Measurements from ENCODE around the gene IQCE.
"Not testable (repeated sequence)": the region's sequence is repeated elsewhere in the genome, so short reads cannot be mapped to it uniquely, and the experiment has no call there.

IQCE gene

GRCh38 chr7:2544541-2545188 is 14.1 kb upstream of the IQCE start:
- no peak for DNase-seq (ENCODE audit: low read depth in 1 of 2, low spot score in 1 of 2)
- in situ Hi-C loops (cut with HindIII; ENCODE audit: low pct_unique_long_range_greater_than_20kb, low sequenced_read_pairs) = no loop called here
- TF ChIP-seq JUND (IDR thresholded peaks at IDR 0.05; ENCODE audit: low read depth) = no peak

- in situ Hi-C loops (cut with HindIII; ENCODE audit: low pct_unique_long_range_greater_than_20kb, low sequenced_read_pairs) = no loop called here
- DNase-seq (ENCODE audit: low read depth in 1 of 2, low spot score in 1 of 2) = no peak
- TF ChIP-seq JUND (IDR thresholded peaks at IDR 0.05; ENCODE audit: low read depth) = no peak
Observed at GRCh38 chr7:2545746-2546425, 12.9 kb upstream of the IQCE start.

DNA sequence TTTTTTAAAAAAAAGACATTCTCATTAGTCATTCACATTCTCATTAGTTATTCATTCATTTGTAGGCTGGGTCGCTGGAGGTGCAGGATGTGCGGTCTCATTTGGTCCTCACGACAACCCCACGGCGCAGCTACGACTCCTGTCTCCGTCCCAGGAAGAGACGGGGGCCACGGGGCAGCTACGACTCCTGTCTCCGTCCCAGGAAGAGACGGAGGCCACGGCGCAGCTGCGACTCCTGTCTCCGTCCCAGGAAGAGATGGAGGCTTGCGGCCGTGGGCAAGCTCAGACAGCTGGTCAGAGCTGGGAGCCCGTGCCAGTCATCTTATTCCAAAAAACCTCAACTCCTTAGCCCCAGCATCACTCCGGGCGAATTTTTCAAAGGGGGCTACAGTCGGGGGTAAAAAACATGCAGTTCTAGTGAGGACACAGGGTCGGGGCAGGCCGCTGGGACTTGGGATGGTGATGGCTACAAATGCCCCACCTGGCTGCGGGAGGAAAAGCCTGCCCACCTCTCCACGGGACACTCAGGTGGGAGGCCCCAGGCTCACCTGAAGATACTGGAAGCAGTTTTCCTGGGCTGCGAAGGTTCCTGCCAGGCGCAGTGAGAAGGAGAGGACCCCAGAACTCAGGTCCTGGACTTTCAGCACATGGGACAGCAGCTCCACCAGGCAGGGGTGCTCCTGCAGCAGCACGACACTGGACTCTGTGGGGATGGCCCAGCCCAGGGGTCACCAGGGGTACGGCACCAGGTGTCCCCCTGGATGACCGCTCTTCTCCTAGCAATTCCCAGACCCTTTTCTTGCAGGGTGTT is 11.8 kb upstream of the IQCE start:
- in situ Hi-C loops (cut with HindIII; ENCODE audit: low pct_unique_long_range_greater_than_20kb, low sequenced_read_pairs) = no loop called here
- no peak for TF ChIP-seq JUND (IDR thresholded peaks at IDR 0.05; ENCODE audit: low read depth)
- DNase-seq (ENCODE audit: low read depth in 1 of 2, low spot score in 1 of 2) = no peak

DNA sequence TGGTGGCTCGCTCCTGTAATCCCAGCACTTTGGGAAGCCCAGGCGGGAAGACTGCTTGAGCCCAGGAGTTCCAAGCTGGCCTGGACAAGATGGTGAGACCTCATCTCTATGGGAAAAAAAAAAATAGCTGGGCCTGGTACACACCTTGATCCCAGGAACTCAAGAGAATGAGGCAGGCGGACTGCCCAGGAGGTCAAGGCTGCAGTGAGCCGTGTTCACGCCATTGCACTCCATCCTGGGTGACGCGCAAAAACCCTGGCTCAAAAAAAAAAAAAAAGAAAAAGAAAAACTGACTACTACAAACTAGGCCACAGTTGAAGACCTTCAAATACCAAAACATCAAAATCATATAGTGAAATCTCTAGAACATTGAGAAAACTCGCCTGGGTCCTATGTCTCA is 7.4 kb upstream of the IQCE start:
- in situ Hi-C loops (cut with HindIII; ENCODE audit: low pct_unique_long_range_greater_than_20kb, low sequenced_read_pairs) = no loop called here
- no peak for TF ChIP-seq JUND (IDR thresholded peaks at IDR 0.05; ENCODE audit: low read depth)
- DNase-seq (ENCODE audit: low read depth in 1 of 2, low spot score in 1 of 2) = no peak

DNA sequence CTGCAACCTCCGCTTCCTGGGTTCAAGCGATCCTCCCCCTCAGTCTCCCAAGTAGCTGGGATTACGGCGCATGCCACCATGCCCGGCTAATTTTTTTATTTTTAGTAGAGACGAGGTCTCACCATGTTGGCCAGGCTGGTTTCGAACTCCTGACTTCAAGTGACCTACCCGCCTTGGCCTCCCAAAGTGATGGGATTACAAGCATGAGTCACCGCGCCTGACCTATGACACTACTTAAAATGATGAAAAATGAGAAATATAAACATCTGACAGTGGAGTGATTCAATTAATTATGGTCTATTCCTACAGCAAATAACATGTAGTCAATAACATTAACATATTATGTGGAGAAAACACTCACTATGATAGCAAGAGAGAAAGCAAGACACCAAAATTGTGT is 5.7 kb upstream of the IQCE start:
- no peak for DNase-seq (ENCODE audit: low read depth in 1 of 2, low spot score in 1 of 2)
- in situ Hi-C loops (cut with HindIII; ENCODE audit: low pct_unique_long_range_greater_than_20kb, low sequenced_read_pairs) = no loop called here
- TF ChIP-seq JUND (IDR thresholded peaks at IDR 0.05; ENCODE audit: low read depth) = no peak

DNA sequence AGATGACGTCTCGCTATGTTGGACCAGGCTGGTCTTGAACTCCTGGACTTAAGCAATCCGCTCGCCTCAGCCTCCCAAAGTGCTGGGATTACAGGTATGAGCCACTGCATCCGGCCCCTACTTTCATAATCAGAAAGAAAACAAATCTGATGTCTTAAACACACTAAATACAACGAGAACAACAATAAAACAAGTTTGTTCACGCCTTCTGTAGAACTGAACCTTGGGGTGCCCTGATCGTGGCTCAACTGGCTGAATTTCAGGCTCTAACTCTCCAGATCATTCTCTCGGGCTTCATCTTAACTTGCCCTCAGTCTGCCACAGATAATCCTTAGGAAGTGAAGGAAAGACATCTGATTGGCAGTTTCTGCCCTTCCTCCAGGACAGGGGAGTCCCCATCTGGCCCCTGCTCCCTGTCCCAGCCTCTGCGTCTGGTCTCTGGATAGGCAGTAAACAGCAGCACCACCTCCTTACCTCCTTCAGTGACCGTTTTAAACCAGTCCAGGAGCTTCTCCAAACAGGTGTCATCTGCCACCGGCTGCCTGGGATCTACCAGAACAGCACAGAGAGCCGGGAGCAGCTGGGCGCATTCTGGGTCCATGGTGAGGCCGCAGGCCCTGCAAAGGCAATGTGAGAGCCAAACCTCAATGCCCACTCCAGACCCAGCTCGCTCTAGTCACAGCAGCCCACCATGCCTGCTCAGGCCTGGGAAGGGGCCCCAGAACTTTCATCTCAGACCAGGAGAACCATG is 4.8 kb upstream of the IQCE start:
- TF ChIP-seq JUND (IDR thresholded peaks at IDR 0.05; ENCODE audit: low read depth) = no peak
- DNase-seq (ENCODE audit: low read depth in 1 of 2, low spot score in 1 of 2) = peak in 1 of 2 experiments; percentile 58
- in situ Hi-C loops (cut with HindIII; ENCODE audit: low pct_unique_long_range_greater_than_20kb, low sequenced_read_pairs) = no loop called here

GRCh38 chr7:2554661-2555111 is 4.1 kb upstream of the IQCE start:
- DNase-seq (ENCODE audit: low read depth in 1 of 2, low spot score in 1 of 2) = no peak
- in situ Hi-C loops (cut with HindIII; ENCODE audit: low pct_unique_long_range_greater_than_20kb, low sequenced_read_pairs) = no loop called here
- no peak for TF ChIP-seq JUND (IDR thresholded peaks at IDR 0.05; ENCODE audit: low read depth)

DNA sequence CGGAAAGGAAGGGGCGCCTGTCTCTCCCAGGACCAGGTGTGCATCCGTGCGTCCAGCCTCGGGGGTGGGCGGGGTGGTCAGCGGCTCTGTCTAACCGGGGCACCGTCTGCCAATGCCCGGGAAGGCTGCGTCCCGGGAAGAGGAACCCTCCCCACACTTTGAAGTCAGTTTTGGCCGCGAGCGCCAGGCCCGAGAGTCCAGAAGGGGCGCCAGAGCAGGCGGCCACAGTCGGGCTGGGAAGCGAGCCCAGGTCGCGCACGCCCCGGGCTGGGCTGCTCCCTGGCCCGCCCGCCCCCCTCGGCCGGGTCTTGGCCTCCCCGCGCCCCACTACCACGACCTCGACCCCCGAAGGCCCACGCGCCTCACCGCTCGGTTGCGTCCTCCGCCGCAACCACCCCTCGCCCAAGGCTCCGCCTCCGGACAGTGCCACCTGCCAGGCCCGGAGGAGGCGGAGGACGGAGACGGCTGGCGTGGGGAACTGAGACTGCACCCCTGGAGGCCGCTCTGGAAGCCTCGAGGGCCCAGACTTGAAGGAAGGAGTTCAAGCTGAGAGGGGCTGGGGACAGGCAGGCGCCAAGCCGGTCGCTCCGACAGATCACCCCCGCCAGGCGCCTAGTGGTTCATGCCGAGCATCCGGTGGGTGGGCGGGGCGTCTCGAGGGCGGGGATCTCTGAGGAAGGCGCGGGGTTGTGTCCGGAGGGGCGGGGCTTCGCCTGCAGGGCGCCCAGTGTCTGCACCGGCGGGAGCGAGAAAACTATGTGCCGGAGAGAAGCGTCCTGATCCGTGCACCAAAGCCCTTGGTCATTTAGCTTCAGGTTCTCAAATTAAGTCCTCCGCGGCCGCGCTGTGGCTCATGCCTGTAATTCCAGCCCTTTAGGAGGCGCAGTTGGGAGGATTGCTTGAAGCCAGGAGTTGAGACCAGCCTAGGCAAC is 3.4 kb upstream of the IQCE start, which contains the start of gene BRAT1:
Gene BRAT1 (minus strand): TSS at position 404 of the 932 bp plus-strand sequence. CDS start 1,093 bp downstream, outside the sequence.
- in situ Hi-C loops (cut with HindIII; ENCODE audit: low pct_unique_long_range_greater_than_20kb, low sequenced_read_pairs) = no loop called here
- TF ChIP-seq JUND (IDR thresholded peaks at IDR 0.05; ENCODE audit: low read depth) = no peak
- DNase-seq (ENCODE audit: low read depth in 1 of 2, low spot score in 1 of 2) = peak; percentile 97 to 98

GRCh38 chr7:2559283-2559950 is 638 bp downstream of the IQCE start:
- in situ Hi-C loops (cut with HindIII; ENCODE audit: low pct_unique_long_range_greater_than_20kb, low sequenced_read_pairs) = no loop called here
- peak in 1 of 2 experiments; percentile 63 for DNase-seq (ENCODE audit: low read depth in 1 of 2, low spot score in 1 of 2)
- no peak for TF ChIP-seq JUND (IDR thresholded peaks at IDR 0.05; ENCODE audit: low read depth)

DNA sequence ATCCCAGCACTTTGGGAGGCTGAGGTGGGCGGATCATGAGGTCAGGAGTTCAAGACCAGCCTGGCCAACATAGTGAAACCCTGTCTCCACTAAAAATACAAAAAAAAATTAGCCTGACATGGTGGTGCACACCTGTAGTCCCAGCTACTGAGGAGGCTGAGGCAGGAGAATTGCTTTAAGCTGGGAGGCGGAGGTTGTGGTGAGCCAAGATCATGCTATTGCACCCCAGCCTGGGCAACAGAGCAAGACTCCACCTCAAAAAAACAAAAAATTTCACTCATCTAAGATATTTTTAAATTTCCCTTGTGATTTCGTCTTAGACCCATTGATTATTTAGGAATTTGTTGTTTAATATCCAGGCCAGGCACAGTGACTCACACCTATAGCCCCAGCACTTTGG is 5.2 kb downstream of the IQCE start:
- in situ Hi-C loops (cut with HindIII; ENCODE audit: low pct_unique_long_range_greater_than_20kb, low sequenced_read_pairs); DNase-seq (ENCODE audit: low read depth in 1 of 2, low spot score in 1 of 2): not testable (repeated sequence)

- no peak for TF ChIP-seq JUND (IDR thresholded peaks at IDR 0.05; ENCODE audit: low read depth)
- in situ Hi-C loops (cut with HindIII; ENCODE audit: low pct_unique_long_range_greater_than_20kb, low sequenced_read_pairs) = no loop called here
- no peak for DNase-seq (ENCODE audit: low read depth in 1 of 2, low spot score in 1 of 2)
Observed at GRCh38 chr7:2564970-2565540, 6.3 kb downstream of the IQCE start.
